Left renal cortex interstitium (tissue), 4 donors: ENCODE measurements around the gene DNAJB12. TPM values are rescaled to one million over a fixed set of nuclear protein-coding genes. Genes with fewer than 3 reads are reported as not detected.
"Not testable (repeated sequence)": the region's sequence is repeated elsewhere in the genome, so short reads cannot be mapped to it uniquely, and the experiment has no call there.

Source experiments
- DNase-seq, 4 donors: peaks; one replicate each; pipeline ENCODE4 v3.0.0-alpha.2; 2013; ENCODE audit warnings: low read depth in 4 of 4, low spot score in 2 of 4, missing footprints in 1 of 4
- polyA plus RNA-seq, 4 donors: library from polyadenylated mRNA; unstranded; fragments of 120-200 nt; gene quantifications; one replicate each; pipeline ENCODE4 v1.2.1, GENCODE V29; 2013; ENCODE audit not compliant: insufficient read length in 4 of 4

Gene DNAJB12
- polyA plus RNA-seq, 4 donors: 32.3 to 46.2 (median 33.7) TPM

GRCh38 chr10:72297281-72297804, 57.4 kb downstream of the DNAJB12 start:
- DNase-seq: no peak

GRCh38 chr10:72296829-72297280, 57.9 kb downstream of the DNAJB12 start:
- not testable (repeated sequence) for DNase-seq

DNA sequence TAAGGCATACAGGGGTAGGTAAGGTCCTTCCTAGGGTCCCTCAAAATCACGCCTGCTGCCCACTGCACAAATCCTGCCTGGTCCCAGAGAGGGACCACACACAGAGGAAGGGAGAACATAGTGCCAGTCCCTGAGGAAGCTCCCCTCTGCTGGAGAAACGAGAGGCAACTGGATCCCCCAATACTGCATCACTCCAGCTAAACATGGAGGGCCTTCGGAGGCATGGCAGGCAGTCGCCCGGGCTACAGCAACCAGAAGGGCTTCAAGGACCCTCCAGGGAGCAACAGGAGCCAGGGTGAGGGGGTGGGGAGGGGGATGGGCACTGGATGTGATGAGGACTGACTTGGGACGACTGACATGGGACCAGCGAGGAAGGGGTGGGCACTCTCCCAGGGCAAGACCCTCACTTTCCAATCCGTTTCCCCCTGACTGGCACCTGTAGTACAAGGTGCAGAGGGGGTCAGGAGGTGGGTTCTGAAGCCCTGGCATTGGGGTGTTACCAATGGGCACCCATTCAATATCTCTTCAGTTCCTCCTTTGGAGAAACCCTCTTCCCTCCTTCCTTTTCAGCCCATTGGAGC, 59.3 kb downstream of the DNAJB12 start:
- DNase-seq: no peak

GRCh38 chr10:72292223-72292691, 62.5 kb downstream of the DNAJB12 start:
- DNase-seq: no peak

GRCh38 chr10:72291019-72291532, 63.6 kb downstream of the DNAJB12 start:
- no peak for DNase-seq

GRCh38 chr10:72285972-72286521, 68.7 kb downstream of the DNAJB12 start:
- no peak for DNase-seq

- DNase-seq: no peak
Observed at GRCh38 chr10:72283131-72283530, 71.6 kb downstream of the DNAJB12 start.

Other genes starting within 250 kb of the DNAJB12 start
- 100 to 1,000 TPM; 173 to 207 (median 189) TPM for gene ANAPC16, start 138.9 kb downstream of the DNAJB12 start, polyA plus RNA-seq
- 10 to 100 TPM; 34.8 to 46.0 (median 43.8) TPM for gene ASCC1, start 138.6 kb downstream of the DNAJB12 start, polyA plus RNA-seq
- 10 to 100 TPM; 45.2 to 70.6 (median 64.9) TPM for gene DDIT4, start 81.0 kb downstream of the DNAJB12 start, polyA plus RNA-seq